HepG2 (cell line): ENCODE measurements around the gene ORC6. TPM values are rescaled to one million over a fixed set of nuclear protein-coding genes. Genes with fewer than 3 reads are reported as not detected.

Source experiments
- ATAC-seq: fragments of 200-7000 bp; cut with Tn5 transposase; 3 replicates; pipeline ENCODE4 v1.9.1; 2020; ENCODE audit warnings: mild to moderate bottlenecking, moderate library complexity
- BruUV-seq: library from RNA; stranded (reverse); fragments of 400-500 nt; replicated peaks from 2 replicates; lab custom pipeline; 2021; lab: Mats Ljungman, UMichigan
- CTCF ChIA-PET: fragments of 300-600 bp; formaldehyde crosslinking; extraction: SDS; loops from one replicate; lab custom pipeline; 2021; ENCODE audit warnings: low total read pairs, inconsistent platforms, low intra/inter-chr PET ratio; lab: Yijun Ruan, JAX
- POLR2A ChIA-PET: fragments of 350-600 bp; sonication (Branson Sonifier 250); formaldehyde crosslinking; loops from one replicate; lab custom pipeline; 2020; ENCODE audit warnings: antibody characterized with exemption, inconsistent platforms; lab: Yijun Ruan, JAX
- DNase-seq: peaks from one replicate; pipeline ENCODE4 v3.0.0-alpha.2; 2015; ENCODE audit warnings: low spot score
- FAIRE-seq: peaks from 3 replicates; lab custom pipeline; 2011; peaks lifted over from hg19 to GRCh38; lab: Jason Lieb, UNC
- H2AFZ ChIP-seq: one replicate; pipeline ENCODE4 v1.6.1; 2011; ENCODE audit warnings: low read length, inconsistent platforms
- H3K27ac ChIP-seq: fragments of 300-600 bp; 3 replicates; pipeline ENCODE4 v1.8.0; 2011; ENCODE audit warnings: mixed run types, mild to moderate bottlenecking, mixed read lengths, low read length, inconsistent platforms; ENCODE audit not compliant: insufficient read depth; ENCODE audit errors: extremely low read length
- H3K27me3 ChIP-seq, 2 experiments: fragments of 200-600 bp in 1 of 2; 2 replicates in 1 of 2; 3 replicates in 1 of 2; pipeline versions ENCODE4 v1.6.0 to v1.8.0; 2011; ENCODE audit warnings: low read length in 2 of 2, mild to moderate bottlenecking in 2 of 2, moderate library complexity in 2 of 2, inconsistent platforms in 1 of 2; ENCODE audit not compliant: insufficient read depth in 2 of 2, control insufficient read depth in 1 of 2
- H3K36me3 ChIP-seq, 2 experiments: fragments of 200-600 bp in 1 of 2; replicated peaks in 1 of 2; 2 replicates in 1 of 2; 3 replicates in 1 of 2; pipeline versions ENCODE4 v1.5.1 to v1.8.0; 2011; ENCODE audit warnings: low read length in 2 of 2, inconsistent platforms in 1 of 2; ENCODE audit not compliant: insufficient read depth in 2 of 2, control insufficient read depth in 1 of 2
- H3K4me1 ChIP-seq: 2 replicates; pipeline ENCODE4 v1.5.1; 2012; ENCODE audit warnings: low read length, inconsistent platforms; ENCODE audit not compliant: insufficient read depth
- H3K4me2 ChIP-seq: 2 replicates; pipeline ENCODE4 v1.6.0; 2011; ENCODE audit warnings: low read depth, low read length, inconsistent platforms
- H3K4me3 ChIP-seq, 3 experiments: fragments of 200-600 bp in 1 of 3; sonication (generic), shearing (Covaris generic) in 1 of 3; replicated peaks in 1 of 3; 2 replicates each; pipeline ENCODE4 v1.5.1; 2011 to 2016; ENCODE audit warnings: low read length in 3 of 3, inconsistent platforms in 2 of 3, low read depth in 2 of 3, mild to moderate bottlenecking in 2 of 3, control low read depth in 1 of 3, mixed read lengths in 1 of 3; ENCODE audit not compliant: insufficient read depth in 1 of 3
- H3K79me2 ChIP-seq: one replicate; pipeline ENCODE4 v1.6.1; 2011; ENCODE audit warnings: low read length, inconsistent platforms; ENCODE audit not compliant: insufficient read depth
- H3K9ac ChIP-seq: 2 replicates; pipeline ENCODE4 v1.6.0; 2011; ENCODE audit warnings: mild to moderate bottlenecking, low read depth, low read length, inconsistent platforms; ENCODE audit not compliant: insufficient read depth
- H3K9me3 ChIP-seq: 2 replicates; pipeline ENCODE4 v1.5.1; 2012; ENCODE audit warnings: mild to moderate bottlenecking, low read length
- H4K20me1 ChIP-seq: 2 replicates; pipeline ENCODE4 v1.6.0; 2011; ENCODE audit warnings: inconsistent platforms, mild to moderate bottlenecking, low read length, moderate library complexity; ENCODE audit not compliant: insufficient read depth
- CBFB ChIP-seq: sonication (generic); formaldehyde crosslinking; IDR thresholded peaks from 2 replicates; pipeline ENCODE4 v1.4.0; 2020; ENCODE audit warnings: missing genetic modification reagents
- ERF ChIP-seq: IDR thresholded peaks from 2 replicates; pipeline ENCODE4 v1.6.1; 2018; ENCODE audit warnings: missing biosample characterization, missing genetic modification reagents
- FOSL1 ChIP-seq: sonication (generic); formaldehyde crosslinking; IDR thresholded peaks from 2 replicates; pipeline ENCODE4 v1.9.0; 2021; ENCODE audit warnings: missing genetic modification reagents, borderline replicate concordance
- FOXJ3 ChIP-seq: sonication (generic); formaldehyde crosslinking; IDR thresholded peaks from 2 replicates; pipeline ENCODE4 v1.4.0; 2020; ENCODE audit warnings: missing genetic modification reagents, mild to moderate bottlenecking, borderline replicate concordance
- IRF2 ChIP-seq: IDR thresholded peaks from 2 replicates; pipeline ENCODE4 v1.6.1; 2018; ENCODE audit warnings: missing genetic modification reagents, missing compliant biosample characterization
- SSRP1 ChIP-seq: IDR thresholded peaks from 2 replicates; pipeline ENCODE4 v1.6.1; 2016; ENCODE audit warnings: control low read depth
- ZNF124 ChIP-seq: sonication (generic); formaldehyde crosslinking; IDR thresholded peaks from 2 replicates; pipeline ENCODE4 v1.4.0; 2020; ENCODE audit warnings: missing genetic modification reagents
- ZNF354B ChIP-seq: sonication (generic); formaldehyde crosslinking; IDR thresholded peaks from 2 replicates; pipeline ENCODE4 v1.8.0; 2022; ENCODE audit warnings: mild to moderate bottlenecking, missing genetic modification reagents
- ZNF484 ChIP-seq: sonication (generic); formaldehyde crosslinking; IDR thresholded peaks from 2 replicates; pipeline ENCODE4 v1.5.1; 2020; ENCODE audit warnings: mild to moderate bottlenecking, low read depth, missing genetic modification reagents, borderline replicate concordance
- ZNF556 ChIP-seq: sonication (generic); formaldehyde crosslinking; IDR thresholded peaks from 2 replicates; pipeline ENCODE4 v1.4.0; 2020; ENCODE audit warnings: mild to moderate bottlenecking, missing genetic modification reagents, borderline replicate concordance
- ZSCAN22 ChIP-seq: sonication (generic); formaldehyde crosslinking; IDR thresholded peaks from 2 replicates; pipeline ENCODE4 v1.4.0; 2020; ENCODE audit warnings: mild to moderate bottlenecking, missing genetic modification reagents
- WGBS: methylation state at CpG from one replicate; pipeline ENCODE4 v1.1.6; 2017; ENCODE audit warnings: low lambda C conversion rate; 5-methylcytosine and 5-hydroxymethylcytosine counted together
- in situ Hi-C: cut with HindIII; loops from 2 replicates; pipeline ENCODE4 v1.10.0; 2017; ENCODE audit warnings: low pct_unique_long_range_greater_than_20kb; ENCODE audit not compliant: extremely low pct_ligation_motif_present
- intact Hi-C: fragments of 100-400 bp; cut with micrococcal nuclease; formaldehyde crosslinking; loops from one replicate; pipeline ENCODE4 v1.10.0; 2022; ENCODE audit not compliant: unreplicated experiment
- polyA plus RNA-seq, 8 experiments: library from polyadenylated mRNA; depleted of rRNA in 3 of 8; stranded (reverse) in 7 of 8; unstranded in 1 of 8; fragments of >200 nt; fragmentation: Illumina TruSeq in 4 of 8; extraction: Trizol in 4 of 8; gene quantifications; 2 replicates each; pipeline versions ENCODE4 v1.2.1 to v1.2.3, GENCODE V29; 2011 to 2016; ENCODE audit warnings: low read depth in 4 of 8, missing spikeins in 1 of 8, mixed read lengths in 1 of 8; ENCODE audit not compliant: insufficient read depth in 1 of 8
- total RNA-seq, 5 experiments: library from RNA; depleted of rRNA; stranded (reverse); fragments of >200 nt; fragmentation: Illumina TruSeq; extraction: Trizol; gene quantifications; 2 replicates each; pipeline ENCODE4 v1.2.3, GENCODE V29; 2016; ENCODE audit warnings: low read depth in 1 of 5
- TF ChIP-seq, protein P1 (sequence below): sonication (generic); formaldehyde crosslinking; IDR thresholded peaks from 2 replicates; pipeline ENCODE4 v1.5.1; 2020; ENCODE audit warnings: mild to moderate bottlenecking, missing genetic modification reagents, moderate library complexity
- TF ChIP-seq, protein P2 (sequence below): sonication (generic); formaldehyde crosslinking; IDR thresholded peaks from 2 replicates; pipeline ENCODE4 v1.4.0; 2020; ENCODE audit warnings: missing genetic modification reagents

Gene ORC6
- total and polyA plus RNA-seq, 2 of the 13 experiments (the other 11 are each of a cell fraction or from before 2014, with no cell fraction given) = 34.2 to 69.8 TPM

DNA sequence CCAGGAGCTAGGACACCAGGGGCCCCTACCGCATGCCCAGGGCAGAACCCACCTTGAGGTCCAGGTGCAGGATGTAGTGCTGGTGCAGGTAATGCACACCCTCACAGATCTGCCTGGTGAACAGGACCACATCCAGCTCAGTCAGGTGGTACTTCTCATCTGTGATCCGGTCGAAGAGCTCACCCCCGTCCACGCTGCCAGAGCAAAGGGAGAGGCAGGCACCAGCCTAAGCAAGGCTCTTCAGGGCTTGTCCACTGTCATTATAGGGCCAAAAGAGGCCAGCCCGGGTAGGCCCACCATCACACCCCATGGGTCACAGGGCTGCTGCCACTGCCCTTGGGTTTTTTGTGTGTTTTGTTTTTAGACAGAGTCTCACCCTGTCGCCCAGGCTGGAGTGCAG is 37.7 kb downstream of the ORC6 start:
- no peaks in the 10 kb centered on the region for H3K9me3 ChIP-seq
- in situ Hi-C loops (no loop called here), intact Hi-C loops (no loop called here)
- DNase-seq = no peak
- no peak overlapping the region for H3K4me2 ChIP-seq
- H2AFZ ChIP-seq = no peak overlapping the region
- no peaks in the 10 kb centered on the region for H3K36me3 ChIP-seq
- WGBS = 82% methylated on average over 3 of the region's 7 CpGs
- no peak overlapping the region for H3K4me3 ChIP-seq
- ChIA-PET POLR2A (no interaction called here), CTCF (no interaction called here)
- H4K20me1 ChIP-seq = no peaks in the 10 kb centered on the region
- TF ChIP-seq ZNF124 (CRISPR knock-in tag) = no peak
- TF ChIP-seq, protein P1, sequence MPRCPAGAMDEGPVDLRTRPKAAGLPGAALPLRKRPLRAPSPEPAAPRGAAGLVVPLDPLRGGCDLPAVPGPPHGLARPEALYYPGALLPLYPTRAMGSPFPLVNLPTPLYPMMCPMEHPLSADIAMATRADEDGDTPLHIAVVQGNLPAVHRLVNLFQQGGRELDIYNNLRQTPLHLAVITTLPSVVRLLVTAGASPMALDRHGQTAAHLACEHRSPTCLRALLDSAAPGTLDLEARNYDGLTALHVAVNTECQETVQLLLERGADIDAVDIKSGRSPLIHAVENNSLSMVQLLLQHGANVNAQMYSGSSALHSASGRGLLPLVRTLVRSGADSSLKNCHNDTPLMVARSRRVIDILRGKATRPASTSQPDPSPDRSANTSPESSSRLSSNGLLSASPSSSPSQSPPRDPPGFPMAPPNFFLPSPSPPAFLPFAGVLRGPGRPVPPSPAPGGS = no peak
- no peak for TF ChIP-seq ZNF556
- no peak for TF ChIP-seq SSRP1 (CRISPR knock-in tag)
- TF ChIP-seq ZNF354B (CRISPR knock-in tag) = no peak
- no peak for TF ChIP-seq ERF
- no peak for TF ChIP-seq FOXJ3 (CRISPR knock-in tag)
- no peak for TF ChIP-seq IRF2 (CRISPR knock-in tag)
- TF ChIP-seq CBFB = no peak
- TF ChIP-seq, protein P2, sequence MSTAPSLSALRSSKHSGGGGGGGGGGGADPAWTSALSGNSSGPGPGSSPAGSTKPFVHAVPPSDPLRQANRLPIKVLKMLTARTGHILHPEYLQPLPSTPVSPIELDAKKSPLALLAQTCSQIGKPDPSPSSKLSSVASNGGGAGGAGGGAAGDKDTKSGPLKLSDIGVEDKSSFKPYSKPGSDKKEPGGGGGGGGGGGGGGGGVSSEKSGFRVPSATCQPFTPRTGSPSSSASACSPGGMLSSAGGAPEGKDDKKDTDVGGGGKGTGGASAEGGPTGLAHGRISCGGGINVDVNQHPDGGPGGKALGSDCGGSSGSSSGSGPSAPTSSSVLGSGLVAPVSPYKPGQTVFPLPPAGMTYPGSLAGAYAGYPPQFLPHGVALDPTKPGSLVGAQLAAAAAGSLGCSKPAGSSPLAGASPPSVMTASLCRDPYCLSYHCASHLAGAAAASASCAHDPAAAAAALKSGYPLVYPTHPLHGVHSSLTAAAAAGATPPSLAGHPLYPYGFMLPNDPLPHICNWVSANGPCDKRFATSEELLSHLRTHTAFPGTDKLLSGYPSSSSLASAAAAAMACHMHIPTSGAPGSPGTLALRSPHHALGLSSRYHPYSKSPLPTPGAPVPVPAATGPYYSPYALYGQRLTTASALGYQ (CRISPR knock-in tag) = no peak
- no peak for TF ChIP-seq ZNF484 (CRISPR knock-in tag)
- no peak for TF ChIP-seq ZSCAN22 (CRISPR knock-in tag)
- no peak for TF ChIP-seq FOSL1
- ATAC-seq = no peak; the same call in 2 of the 3 replicates
- H3K4me1 ChIP-seq = no peaks in the 10 kb centered on the region
- no peaks in the 10 kb centered on the region for H3K79me2 ChIP-seq
- no peak overlapping the region for H3K9ac ChIP-seq
- H3K27ac ChIP-seq = no peak overlapping the region
- BruUV-seq = no TSS peak
- H3K27me3 ChIP-seq = peaks cover under 1 to 13% of the 10 kb centered on the region in 2 experiments; a peak in 2 of 5 replicates
- FAIRE-seq = no peak
